HCT116 (cell line): ENCODE measurements around the gene ZSWIM8. TPM values are rescaled to one million over a fixed set of nuclear protein-coding genes. Genes with fewer than 3 reads are reported as not detected.

Experiments used
- ATAC-seq: fragments of 200-7000 bp; cut with Tn5 transposase; 2 replicates; pipeline ENCODE4 v1.9.1; 2020; ENCODE audit warnings: mild to moderate bottlenecking, moderate library complexity
- BruUV-seq: library from RNA; stranded (reverse); fragments of 400-500 nt; replicated peaks from 2 replicates; lab custom pipeline; 2021; lab: Mats Ljungman, UMichigan
- CTCF ChIA-PET: fragments of 300-600 bp; sonication (Branson Sonifier 250); formaldehyde crosslinking; loops from one replicate; lab custom pipeline; 2021; ENCODE audit warnings: antibody characterized with exemption; lab: Charles Lee
- POLR2A ChIA-PET: fragments of 300-600, 350-600 bp; sonication (Branson Sonifier 250); formaldehyde crosslinking; loops from one replicate; lab custom pipeline; 2021; ENCODE audit warnings: antibody characterized with exemption; lab: Charles Lee
- RAD21 ChIA-PET, 2 experiments: fragments of 300-600 bp; sonication (Branson Sonifier 250); formaldehyde crosslinking; loops; one replicate each; lab custom pipeline; 2023; ENCODE audit warnings: low total read pairs in 2 of 2; ENCODE audit not compliant: uncharacterized antibody in 2 of 2, unreplicated experiment in 2 of 2, low non-redundant PET in 1 of 2; lab: Charles Lee
- DNase-seq: peaks from one replicate; pipeline ENCODE4 v3.0.0-alpha.2; 2010; ENCODE audit warnings: low read depth, low spot score
- H2AFZ ChIP-seq: fragments of 200-600 bp; shearing (Covaris generic), sonication (generic); 2 replicates; pipeline ENCODE4 v1.6.1; 2017; ENCODE audit warnings: low read depth, mixed run types, mixed read lengths, antibody characterized with exemption, low read length; ENCODE audit not compliant: poor library complexity, severe bottlenecking
- H3K27ac ChIP-seq: 2 replicates; pipeline ENCODE4 v1.5.1; 2012; ENCODE audit warnings: low read depth, low read length
- H3K27me3 ChIP-seq: fragments of 200-600 bp; sonication (generic); 2 replicates; pipeline ENCODE4 v1.6.1; 2016; ENCODE audit warnings: mixed run types, low read length, mixed read lengths; ENCODE audit not compliant: insufficient read depth
- H3K36me3 ChIP-seq, 2 experiments: fragments of 200-500 bp in 1 of 2; fragments of 200-600 bp in 1 of 2; sonication (Bioruptor generic) in 1 of 2; sonication (generic) in 1 of 2; 2 replicates each; pipeline versions ENCODE4 v1.5.1 to v1.6.1; 2014 to 2016; ENCODE audit warnings: low read length in 2 of 2, inconsistent platforms in 1 of 2, mixed read lengths in 1 of 2, mixed run types in 1 of 2; ENCODE audit not compliant: insufficient read depth in 2 of 2, control insufficient read depth in 1 of 2
- H3K4me1 ChIP-seq, 2 experiments: fragments of 200-600 bp in 1 of 2; sonication (generic) in 1 of 2; 2 replicates each; pipeline versions ENCODE4 v1.5.1 to v1.6.1; 2012 to 2017; ENCODE audit warnings: low read length in 2 of 2, inconsistent platforms in 1 of 2, mild to moderate bottlenecking in 1 of 2, mixed read lengths in 1 of 2, mixed run types in 1 of 2, moderate library complexity in 1 of 2; ENCODE audit not compliant: insufficient read depth in 2 of 2, control insufficient read depth in 1 of 2
- H3K4me2 ChIP-seq: fragments of 200-600 bp; sonication (generic); 2 replicates; pipeline ENCODE4 v1.6.1; 2017; ENCODE audit warnings: mixed run types, low read length, mixed read lengths
- H3K4me3 ChIP-seq, 2 experiments: fragments of 200-600 bp in 1 of 2; sonication (generic) in 1 of 2; replicated peaks in 1 of 2; 2 replicates each; pipeline ENCODE4 v1.5.1; 2011 to 2016; ENCODE audit warnings: low read length in 2 of 2, control low read depth in 1 of 2, low read depth in 1 of 2, mild to moderate bottlenecking in 1 of 2, mixed read lengths in 1 of 2, mixed run types in 1 of 2
- H3K79me2 ChIP-seq: fragments of 200-600 bp; sonication (generic); 2 replicates; pipeline ENCODE4 v1.6.1; 2017; ENCODE audit warnings: mild to moderate bottlenecking, mixed run types, low read length, moderate library complexity, mixed read lengths; ENCODE audit not compliant: insufficient read depth
- H3K9ac ChIP-seq: fragments of 200-600 bp; sonication (generic); 2 replicates; pipeline ENCODE4 v1.6.1; 2016; ENCODE audit warnings: low read length, mixed read lengths
- H3K9me2 ChIP-seq: fragments of 200-600 bp; sonication (generic), shearing (Covaris generic); 2 replicates; pipeline ENCODE4 v1.6.1; 2017; ENCODE audit warnings: mixed run types, mild to moderate bottlenecking, moderate library complexity; ENCODE audit not compliant: insufficient read depth
- H3K9me3 ChIP-seq, 2 experiments: fragments of 200-500 bp in 1 of 2; fragments of 200-600 bp in 1 of 2; sonication (Bioruptor generic) in 1 of 2; sonication (generic) in 1 of 2; 2 replicates each; pipeline ENCODE4 v1.6.1; 2014 to 2017; ENCODE audit warnings: low read length in 2 of 2, mixed read lengths in 2 of 2, inconsistent platforms in 1 of 2, low read depth in 1 of 2, mild to moderate bottlenecking in 1 of 2, mixed run types in 1 of 2, moderate library complexity in 1 of 2; ENCODE audit not compliant: control insufficient read depth in 1 of 2, insufficient read depth in 1 of 2
- H4K20me1 ChIP-seq: fragments of 200-600 bp; sonication (generic), shearing (Covaris generic); 2 replicates; pipeline ENCODE4 v1.6.1; 2017; ENCODE audit warnings: mixed run types, mild to moderate bottlenecking, moderate library complexity; ENCODE audit not compliant: insufficient read depth
- CEBPB ChIP-seq: IDR thresholded peaks from 2 replicates; pipeline ENCODE4 v1.6.1; 2012; ENCODE audit warnings: low read depth
- EGR1 ChIP-seq: IDR thresholded peaks from 2 replicates; pipeline ENCODE4 v1.6.1; 2012; ENCODE audit warnings: low read depth
- ELF1 ChIP-seq: IDR thresholded peaks from 2 replicates; pipeline ENCODE4 v1.6.1; 2012; ENCODE audit warnings: low read depth, borderline replicate concordance
- EZH2phosphoT487 ChIP-seq: fragments of 200-600 bp; IDR thresholded peaks from 2 replicates; pipeline ENCODE4 v1.6.1; 2018; ENCODE audit warnings: antibody characterized with exemption, borderline replicate concordance
- FOSL1 ChIP-seq: IDR thresholded peaks from 2 replicates; pipeline ENCODE4 v1.6.1; 2012; ENCODE audit warnings: low read depth
- JUND ChIP-seq: IDR thresholded peaks from 2 replicates; pipeline ENCODE4 v1.6.1; 2012
- POLR2A ChIP-seq: IDR thresholded peaks from 2 replicates; pipeline ENCODE4 v1.7.0; 2011; ENCODE audit warnings: borderline replicate concordance; ENCODE audit not compliant: insufficient read depth, insufficient read length; ENCODE audit errors: extremely low read depth
- RAD21 ChIP-seq: IDR thresholded peaks from 2 replicates; pipeline ENCODE4 v1.6.1; 2012; ENCODE audit warnings: low read depth, mild to moderate bottlenecking
- SP1 ChIP-seq: IDR thresholded peaks from 2 replicates; pipeline ENCODE4 v1.6.1; 2012; ENCODE audit warnings: low read depth
- ZFX ChIP-seq: fragments of 450-650 bp; IDR thresholded peaks from 2 replicates; pipeline ENCODE4 v1.6.1; 2017
- ZNF274 ChIP-seq: fragments of 200-500 bp; sonication (Bioruptor generic); IDR thresholded peaks from 2 replicates; pipeline ENCODE4 v1.6.1; 2014; ENCODE audit warnings: mild to moderate bottlenecking, low read depth, low read length, inconsistent platforms
- intact Hi-C: fragments of 100-400 bp; cut with micrococcal nuclease; formaldehyde crosslinking; loops from 2 replicates; pipeline ENCODE4 v1.10.0; 2022
- total RNA-seq: library from RNA; stranded (reverse); gene quantifications from one replicate; pipeline ENCODE4 v1.2.1, GENCODE V29; 2021; ENCODE audit not compliant: unreplicated experiment
- TF ChIP-seq, protein P1 (sequence below): IDR thresholded peaks from 2 replicates; pipeline ENCODE4 v1.6.1; 2012; ENCODE audit warnings: low read depth
- TF ChIP-seq, protein P2 (sequence below): IDR thresholded peaks from 2 replicates; pipeline ENCODE4 v1.6.1; 2012
- TF ChIP-seq, protein P3 (sequence below): IDR thresholded peaks from 2 replicates; pipeline ENCODE4 v1.6.1; 2012

Gene ZSWIM8
- total RNA-seq, 1 experiment from 2014 or later: 49.9 TPM

DNA sequence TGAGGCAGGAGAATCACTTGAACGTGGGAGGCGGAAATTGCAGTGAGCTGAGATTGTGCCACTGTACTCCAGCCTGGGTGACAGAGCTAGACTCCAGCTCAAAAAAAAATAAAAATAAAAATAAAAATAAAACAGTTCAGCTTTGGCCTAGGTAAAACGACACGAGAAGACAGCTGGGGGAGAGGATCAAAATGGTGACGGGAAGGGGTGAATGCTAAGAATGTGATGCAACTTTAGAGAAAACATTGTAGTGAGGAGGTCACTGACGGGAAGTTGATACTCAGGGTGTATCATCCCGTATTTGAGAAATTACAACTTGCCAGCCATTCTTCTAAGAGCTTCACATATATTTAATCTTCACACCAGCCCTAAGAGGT is 24.9 kb downstream of the ZSWIM8 start:
- Histone ChIP-seq H3K27me3 (no peaks in the 10 kb centered on the region), H3K4me3 (peak overlapping the region; percentile 71 to 81), H3K9me3 (no peaks in the 10 kb centered on the region), H3K36me3 (peaks cover 8 to 19% of the 10 kb centered on the region in 2 experiments; a peak in 3 of 4 replicates), H3K27ac (no peak overlapping the region), H2AFZ (no peak overlapping the region), H3K9ac (peak overlapping the region; percentile 78), H3K4me2 (peak overlapping the region; percentile 77), H4K20me1 (no peaks in the 10 kb centered on the region), H3K4me1 (peaks cover 4 to 26% of the 10 kb centered on the region in 2 experiments; a peak in 3 of 4 replicates), H3K79me2 (peaks cover 5% of the 10 kb centered on the region; the same call in 1 of the 2 replicates), H3K9me2 (no peaks in the 10 kb centered on the region)
- POLR2A ChIA-PET: interaction anchor here (0.7 to 1.4 kb wide), 2 partner anchors 24 to 38 kb away, joined by 3 read pairs; a partner anchor contains a TSS
- no peak for ATAC-seq
- CTCF ChIA-PET: no interaction called here
- no TSS peak for BruUV-seq
- RAD21 ChIA-PET: no interaction called here
- intact Hi-C loops: no loop called here
- DNase-seq: no peak
- TF ChIP-seq SP1 (no peak), EGR1 (no peak), ZNF274 (no peak), ELF1 (no peak), EZH2phosphoT487 (no peak), RAD21 (no peak), JUND (no peak), CEBPB (no peak), ZFX (no peak), FOSL1 (no peak), POLR2A (no peak)
- TF ChIP-seq, protein P1, sequence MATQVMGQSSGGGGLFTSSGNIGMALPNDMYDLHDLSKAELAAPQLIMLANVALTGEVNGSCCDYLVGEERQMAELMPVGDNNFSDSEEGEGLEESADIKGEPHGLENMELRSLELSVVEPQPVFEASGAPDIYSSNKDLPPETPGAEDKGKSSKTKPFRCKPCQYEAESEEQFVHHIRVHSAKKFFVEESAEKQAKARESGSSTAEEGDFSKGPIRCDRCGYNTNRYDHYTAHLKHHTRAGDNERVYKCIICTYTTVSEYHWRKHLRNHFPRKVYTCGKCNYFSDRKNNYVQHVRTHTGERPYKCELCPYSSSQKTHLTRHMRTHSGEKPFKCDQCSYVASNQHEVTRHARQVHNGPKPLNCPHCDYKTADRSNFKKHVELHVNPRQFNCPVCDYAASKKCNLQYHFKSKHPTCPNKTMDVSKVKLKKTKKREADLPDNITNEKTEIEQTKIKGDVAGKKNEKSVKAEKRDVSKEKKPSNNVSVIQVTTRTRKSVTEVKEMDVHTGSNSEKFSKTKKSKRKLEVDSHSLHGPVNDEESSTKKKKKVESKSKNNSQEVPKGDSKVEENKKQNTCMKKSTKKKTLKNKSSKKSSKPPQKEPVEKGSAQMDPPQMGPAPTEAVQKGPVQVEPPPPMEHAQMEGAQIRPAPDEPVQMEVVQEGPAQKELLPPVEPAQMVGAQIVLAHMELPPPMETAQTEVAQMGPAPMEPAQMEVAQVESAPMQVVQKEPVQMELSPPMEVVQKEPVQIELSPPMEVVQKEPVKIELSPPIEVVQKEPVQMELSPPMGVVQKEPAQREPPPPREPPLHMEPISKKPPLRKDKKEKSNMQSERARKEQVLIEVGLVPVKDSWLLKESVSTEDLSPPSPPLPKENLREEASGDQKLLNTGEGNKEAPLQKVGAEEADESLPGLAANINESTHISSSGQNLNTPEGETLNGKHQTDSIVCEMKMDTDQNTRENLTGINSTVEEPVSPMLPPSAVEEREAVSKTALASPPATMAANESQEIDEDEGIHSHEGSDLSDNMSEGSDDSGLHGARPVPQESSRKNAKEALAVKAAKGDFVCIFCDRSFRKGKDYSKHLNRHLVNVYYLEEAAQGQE: no peak
- TF ChIP-seq, protein P2, sequence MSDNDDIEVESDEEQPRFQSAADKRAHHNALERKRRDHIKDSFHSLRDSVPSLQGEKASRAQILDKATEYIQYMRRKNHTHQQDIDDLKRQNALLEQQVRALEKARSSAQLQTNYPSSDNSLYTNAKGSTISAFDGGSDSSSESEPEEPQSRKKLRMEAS: no peak
- TF ChIP-seq, protein P3, sequence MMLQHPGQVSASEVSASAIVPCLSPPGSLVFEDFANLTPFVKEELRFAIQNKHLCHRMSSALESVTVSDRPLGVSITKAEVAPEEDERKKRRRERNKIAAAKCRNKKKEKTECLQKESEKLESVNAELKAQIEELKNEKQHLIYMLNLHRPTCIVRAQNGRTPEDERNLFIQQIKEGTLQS: no peak
- TF ChIP-seq, all 23 proteins: peak for 0
